ENCODE results near the gene COMMD10.

Gene COMMD10

DNA sequence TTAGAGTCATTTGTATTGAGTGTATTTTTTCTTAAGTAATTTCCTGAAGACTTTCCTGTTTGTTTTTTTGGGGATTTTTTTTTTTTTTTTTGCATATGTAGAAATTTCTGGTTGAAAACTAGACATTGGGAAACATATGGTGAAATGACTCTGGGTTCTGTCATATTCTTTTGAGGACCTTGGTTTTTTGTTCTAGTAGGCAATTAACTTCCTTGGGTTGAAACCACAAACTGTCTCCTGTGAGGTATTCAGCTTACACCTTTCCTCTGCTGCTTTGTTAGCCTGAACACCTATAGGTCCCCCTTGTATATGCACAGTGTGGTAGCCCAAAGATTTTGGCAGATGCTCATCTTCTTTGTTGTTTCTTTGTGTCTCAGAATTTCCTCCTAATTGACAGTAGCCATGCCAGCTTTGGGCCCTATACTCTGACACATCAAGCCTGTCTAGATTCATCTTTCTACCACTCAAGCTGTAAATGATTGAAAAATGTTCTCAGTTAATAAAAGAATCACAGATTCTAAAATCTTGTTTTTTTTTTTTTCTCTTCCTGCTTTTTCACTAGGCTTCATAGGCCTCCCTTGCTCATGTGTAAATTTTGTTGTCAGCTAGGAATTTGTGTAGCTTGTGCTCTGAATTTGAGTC, 140.6 kb downstream of the COMMD10 start:
- no peak for DNase-seq

DNA sequence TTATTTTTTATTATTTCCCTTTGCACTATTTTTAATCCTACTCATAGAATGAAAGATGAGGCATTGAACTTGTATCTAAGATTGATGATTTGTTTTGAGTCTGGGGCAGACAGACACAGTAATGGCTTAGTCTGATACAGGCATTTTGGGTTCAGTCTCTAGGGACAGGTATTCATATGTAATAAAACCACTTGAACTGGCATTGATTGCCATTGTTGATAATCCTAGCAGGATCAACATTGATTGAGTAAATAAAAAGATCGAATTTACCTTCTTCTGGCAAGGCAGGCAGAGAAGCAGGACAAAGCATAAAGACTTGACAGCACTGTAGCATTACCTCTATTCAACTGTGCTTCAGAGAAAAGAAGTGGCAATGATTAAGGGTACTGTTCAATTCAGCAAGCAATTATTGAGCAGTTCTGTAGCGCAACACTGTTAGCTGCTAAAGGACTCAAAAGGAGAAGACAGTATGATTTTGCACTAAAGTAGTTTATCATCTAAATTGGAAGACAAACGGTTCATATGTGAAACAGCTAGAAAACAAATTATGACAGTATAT, 144.4 kb downstream of the COMMD10 start:
- no peak for DNase-seq

DNA sequence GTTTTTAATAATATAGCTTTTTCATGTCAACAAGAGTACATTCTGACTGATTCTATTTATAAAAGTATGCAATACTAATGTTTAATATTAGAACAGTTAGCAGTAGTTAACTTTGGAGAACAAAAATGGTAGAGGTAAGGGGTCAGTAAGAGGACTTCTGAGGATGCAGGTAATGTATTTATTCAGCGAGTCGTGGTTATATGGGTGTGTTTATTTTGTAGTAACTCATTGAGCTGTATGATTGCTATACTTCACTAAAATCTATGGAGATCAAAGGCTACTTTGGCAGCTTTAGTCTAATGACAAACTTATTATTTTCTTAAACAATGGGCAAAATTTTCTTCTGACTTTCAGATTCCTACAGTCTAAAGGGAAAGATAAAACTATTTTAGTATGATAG, 146.5 kb downstream of the COMMD10 start:
- DNase-seq, result no peak

DNA sequence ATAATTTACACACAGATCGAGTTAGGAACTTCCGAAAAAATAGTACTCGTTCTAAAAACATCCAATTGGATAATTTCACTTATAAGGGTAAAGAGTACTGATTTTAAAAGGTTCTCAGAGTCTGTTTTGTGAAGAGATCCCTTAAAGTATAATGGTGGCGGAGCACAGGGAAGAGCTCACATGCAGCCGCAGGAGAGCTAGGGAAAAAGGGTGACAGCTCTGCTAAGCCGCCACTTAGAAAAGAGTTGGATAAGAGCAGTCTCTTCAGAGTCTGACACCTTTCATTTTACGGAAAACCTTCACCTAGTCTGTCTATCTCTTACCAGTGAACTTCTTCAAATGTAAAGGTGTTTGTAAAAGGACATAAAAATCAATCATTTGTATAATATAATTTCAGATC, 149.9 kb downstream of the COMMD10 start:
- DNase-seq, result no peak

DNA sequence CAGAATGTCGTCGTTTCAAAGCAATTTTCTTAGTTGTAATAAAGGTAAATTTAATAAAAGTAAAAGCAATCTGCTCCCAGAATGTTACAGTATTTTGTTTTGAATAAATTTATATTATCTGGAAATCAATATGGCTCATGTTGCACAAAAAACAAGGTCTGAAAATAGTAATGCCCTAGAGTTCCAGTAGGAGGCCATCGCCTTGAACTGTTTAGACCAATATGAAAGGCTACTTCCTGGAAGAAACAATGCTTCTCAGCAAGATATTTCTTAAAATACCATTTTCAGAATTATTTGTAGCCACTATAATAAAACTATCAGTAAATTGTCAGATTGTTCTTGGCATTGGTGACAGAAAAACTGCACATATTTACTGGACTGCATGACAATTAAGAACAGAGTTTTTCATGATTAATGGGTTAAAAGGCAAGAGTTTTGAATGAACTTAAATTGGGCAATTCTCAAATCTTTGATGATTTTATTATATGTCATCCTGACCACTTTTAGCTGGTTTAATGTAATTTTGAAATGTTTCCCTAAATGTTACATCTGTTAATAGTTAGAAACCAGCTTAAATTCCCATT, 153.2 kb downstream of the COMMD10 start:
- DNase-seq, result no peak

DNA sequence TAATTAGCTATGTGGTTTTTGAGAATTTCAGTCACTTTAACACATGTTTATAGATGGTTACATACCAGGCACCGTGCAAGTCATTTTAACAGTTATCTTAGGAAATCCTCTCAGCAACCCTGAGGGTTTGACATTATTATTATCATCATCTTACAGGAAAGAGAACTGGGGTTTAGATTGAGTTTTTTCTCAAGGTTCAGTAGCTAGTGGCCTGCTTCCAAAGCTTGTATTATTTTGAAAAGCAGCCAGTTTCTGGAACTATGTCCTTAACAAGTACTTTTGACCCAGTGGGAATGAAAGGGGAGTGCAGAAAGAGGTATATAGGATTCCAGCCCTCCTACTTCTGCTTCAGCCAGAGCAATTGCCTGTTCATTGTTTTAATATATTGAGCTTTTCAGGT, 157.5 kb downstream of the COMMD10 start:
- no peak for DNase-seq

DNA sequence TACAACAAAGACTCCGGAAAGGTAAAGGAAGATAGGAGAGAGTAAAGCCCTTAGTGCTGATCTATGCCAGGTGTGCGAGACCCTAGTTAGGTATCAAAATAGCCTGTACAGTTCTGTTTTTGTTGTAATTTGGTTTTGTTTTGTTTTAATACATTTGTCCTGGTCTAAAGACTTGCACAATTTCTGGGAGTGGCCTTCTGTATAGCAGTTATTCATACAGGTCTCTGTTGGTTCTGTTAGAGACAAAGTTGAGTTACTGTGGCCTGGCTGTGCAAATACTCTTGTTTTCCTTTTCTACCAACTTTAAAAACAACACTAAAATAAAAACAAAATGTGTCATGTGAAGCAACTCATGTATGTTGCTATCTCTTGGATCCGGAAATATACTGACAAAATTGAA, 163.6 kb downstream of the COMMD10 start:
- no peak for DNase-seq

DNA sequence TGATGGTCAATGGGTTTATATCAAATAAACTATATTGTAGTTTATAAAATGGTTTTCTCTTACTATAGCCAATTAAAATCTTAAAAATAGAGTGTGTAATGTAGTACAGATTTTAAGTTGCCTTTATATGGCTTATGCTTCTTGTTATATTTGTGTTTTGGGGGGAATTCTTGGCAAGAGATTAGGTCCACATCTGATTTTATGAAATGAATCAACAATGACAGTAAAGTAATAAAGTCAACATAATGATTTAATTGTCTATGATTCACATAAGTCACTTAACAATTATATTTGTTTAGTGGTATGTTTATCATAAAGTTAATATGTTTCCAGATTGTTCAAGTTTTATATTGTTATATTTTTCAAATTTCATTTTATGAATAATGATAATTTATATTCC, 164.8 kb downstream of the COMMD10 start:
- DNase-seq, result no peak

DNA sequence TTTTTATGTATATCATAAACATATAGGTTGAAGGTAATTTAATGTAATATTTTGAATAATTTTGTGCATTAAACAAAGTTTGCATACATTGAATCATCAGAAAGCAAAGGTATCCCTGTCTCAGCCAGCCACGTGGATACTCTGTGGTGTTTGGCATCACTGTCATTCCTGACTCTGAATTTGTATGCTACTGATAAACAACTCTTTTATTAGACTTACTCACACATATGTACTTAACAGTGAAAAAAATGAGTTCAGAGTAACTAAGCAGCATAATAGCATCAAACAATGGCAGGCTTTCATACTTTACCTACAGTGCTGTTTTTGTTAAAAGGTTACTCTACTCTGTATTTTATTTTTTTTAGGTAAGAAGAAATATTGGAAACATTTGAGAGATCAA, 171.9 kb downstream of the COMMD10 start:
- DNase-seq, result no peak

DNA sequence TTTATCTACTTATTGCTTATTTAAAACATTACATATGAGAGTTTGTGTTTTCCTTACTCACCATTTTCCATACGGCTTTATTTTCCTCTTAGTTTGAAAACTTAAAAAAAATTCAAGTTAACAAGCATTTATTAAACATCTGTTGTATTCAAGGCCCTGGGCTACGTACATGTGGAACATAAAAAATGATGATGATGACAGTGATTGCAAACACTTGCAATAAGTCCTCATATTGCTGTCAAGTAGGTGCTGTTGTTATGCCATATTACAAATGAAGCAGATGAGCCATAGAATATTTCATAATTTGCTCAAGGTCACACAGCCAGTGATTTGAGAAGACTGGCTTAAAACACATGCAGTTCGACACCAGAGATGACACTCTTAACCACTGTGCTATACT, 180.6 kb downstream of the COMMD10 start:
- DNase-seq, result no peak

DNA sequence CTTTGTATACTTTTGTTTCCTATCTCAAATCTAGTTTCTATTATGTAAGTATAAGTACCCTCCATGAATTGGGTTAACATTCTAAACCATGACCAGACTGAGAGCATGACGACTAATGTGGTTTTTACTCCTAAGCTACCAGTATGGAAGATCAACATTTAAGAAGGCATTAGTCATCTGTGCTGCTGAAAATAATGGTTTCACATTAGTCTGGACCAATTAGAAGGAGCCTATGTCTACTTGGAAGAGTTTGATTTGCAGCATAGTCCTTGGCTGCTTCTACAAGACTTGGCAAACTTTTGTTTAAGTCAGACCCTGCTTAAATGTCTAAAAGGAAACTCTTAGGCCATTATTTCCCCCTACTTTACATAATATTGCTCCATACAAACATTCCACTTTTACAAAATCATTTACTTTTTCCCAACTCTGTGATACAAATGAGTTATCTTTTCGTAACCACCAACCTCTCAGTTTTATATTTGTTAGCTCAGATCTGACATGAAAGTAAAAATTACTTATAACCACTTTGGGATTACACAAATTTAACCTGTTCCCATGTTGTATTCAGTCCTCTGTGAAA, 186.7 kb downstream of the COMMD10 start:
- no peak for DNase-seq

DNA sequence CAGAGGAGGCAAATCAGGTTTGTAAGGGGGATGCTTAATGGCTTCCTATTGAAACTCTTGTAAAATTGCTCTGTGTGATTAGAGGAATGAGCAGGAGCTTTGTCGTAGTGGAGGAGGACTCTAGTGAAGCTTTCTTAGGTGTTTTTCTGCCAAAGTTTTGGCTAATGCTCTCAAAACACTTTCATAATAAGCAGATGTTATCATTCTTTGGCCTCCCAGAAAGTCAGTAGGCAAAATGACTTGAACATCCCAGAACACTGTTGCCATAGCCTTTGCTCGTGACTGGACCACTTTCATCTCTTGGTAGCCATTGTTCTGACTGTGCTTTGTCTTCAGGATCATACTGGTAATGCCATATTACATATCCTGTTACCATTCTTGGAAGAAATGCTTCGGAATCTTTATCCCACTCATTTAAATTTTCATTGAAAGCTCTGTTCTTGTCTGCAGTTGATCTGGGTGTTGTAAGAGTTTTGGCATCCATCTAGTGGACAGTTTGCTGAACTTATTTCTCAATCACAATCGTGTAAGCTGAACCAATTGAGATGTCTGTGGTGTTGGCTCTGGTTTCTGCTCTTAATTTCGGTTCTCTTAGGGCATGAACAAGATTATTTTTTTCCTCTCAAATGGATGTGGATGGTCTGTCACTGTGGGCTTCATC, 187.6 kb downstream of the COMMD10 start:
- DNase-seq, result no peak

DNA sequence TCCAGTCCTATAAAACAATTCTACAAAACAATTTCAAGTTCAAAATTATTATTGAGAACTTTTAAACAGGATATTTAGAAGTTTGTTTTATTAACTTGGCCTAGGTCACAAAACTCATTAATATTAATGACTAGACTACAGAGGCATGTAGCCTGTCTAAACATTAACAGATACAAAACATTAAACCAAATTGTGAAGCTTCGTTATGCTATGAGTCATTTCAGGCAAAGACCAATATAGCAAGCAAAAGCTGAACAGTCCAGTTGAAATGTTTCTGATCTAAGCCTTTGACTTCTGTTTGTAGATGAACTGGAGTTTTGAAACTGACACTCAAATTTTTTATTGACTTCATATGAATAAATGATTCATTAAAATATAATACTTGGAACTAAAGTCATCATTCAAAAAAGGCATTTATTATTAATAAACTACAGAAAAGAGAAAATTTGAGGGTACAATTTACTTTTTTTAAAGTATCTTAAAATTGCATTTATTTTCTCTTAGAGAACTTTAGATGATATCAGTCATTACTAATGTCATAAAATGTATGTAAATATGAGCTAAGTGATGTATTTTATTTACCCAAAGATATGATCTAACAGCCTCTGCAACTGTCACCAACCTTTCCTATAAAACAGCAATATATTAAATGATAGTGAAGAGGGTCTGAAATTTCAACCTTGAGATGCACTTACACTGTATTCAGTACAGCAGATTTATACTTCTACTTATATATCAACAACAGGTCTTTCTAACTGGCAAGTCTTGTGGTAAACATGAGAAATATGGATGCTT, 188.8 kb downstream of the COMMD10 start:
- DNase-seq, result no peak

DNA sequence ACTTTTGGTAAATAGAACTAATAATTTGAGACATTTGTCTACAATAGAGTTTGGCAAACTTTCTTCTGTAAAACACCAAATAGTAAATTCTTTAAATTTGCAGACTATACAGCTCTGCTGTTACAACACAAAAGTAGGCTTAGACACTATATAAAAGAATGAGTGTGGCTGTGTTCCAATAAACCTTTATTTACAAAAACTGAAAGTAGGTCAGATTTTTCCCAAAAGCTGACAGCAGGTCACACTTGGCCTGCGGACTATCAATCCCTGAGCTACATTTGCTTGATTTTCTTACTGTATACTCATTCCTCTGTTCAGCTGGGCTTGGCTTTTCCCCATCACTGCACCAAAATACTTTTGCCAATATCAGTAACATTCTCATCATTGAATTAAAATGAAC, 189.4 kb downstream of the COMMD10 start:
- DNase-seq, result no peak

DNA sequence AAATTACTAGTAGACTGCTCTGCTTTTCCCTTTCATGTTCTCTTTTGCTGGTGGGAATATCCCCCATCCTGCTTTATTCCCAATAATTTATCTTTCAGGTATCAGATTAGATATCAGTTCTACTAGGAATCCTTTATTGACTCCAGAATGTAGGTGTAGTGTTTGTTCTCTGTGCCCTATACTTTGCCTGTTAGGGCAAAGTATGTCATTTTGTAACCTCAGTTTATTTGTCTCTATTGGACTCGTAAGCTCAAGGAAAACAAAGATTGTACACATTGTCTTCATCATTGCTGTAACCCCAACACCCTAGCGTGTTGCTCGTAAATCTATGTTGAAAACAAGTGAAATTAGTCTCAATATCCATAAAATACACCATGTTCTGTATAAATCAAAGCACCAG, 190.5 kb downstream of the COMMD10 start:
- DNase-seq, result no peak

DNA sequence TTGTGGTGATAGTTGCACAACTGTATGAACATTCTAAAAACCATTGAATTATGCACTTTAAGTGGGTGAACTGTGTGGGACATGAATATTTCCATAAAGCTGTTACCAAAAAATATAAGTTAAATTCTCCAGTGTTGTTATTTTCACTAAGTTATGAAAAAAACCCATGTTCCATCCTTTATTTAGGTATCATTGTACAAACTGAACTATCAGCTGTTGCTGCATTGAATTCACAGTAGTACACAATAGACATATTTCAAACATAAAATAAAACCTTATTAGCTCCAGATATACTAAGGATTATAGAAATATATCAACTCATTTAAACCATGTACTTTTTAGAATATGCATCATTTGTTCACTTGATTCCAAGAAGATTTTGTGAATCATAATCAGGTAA, 192.1 kb downstream of the COMMD10 start:
- DNase-seq, result no peak

DNA sequence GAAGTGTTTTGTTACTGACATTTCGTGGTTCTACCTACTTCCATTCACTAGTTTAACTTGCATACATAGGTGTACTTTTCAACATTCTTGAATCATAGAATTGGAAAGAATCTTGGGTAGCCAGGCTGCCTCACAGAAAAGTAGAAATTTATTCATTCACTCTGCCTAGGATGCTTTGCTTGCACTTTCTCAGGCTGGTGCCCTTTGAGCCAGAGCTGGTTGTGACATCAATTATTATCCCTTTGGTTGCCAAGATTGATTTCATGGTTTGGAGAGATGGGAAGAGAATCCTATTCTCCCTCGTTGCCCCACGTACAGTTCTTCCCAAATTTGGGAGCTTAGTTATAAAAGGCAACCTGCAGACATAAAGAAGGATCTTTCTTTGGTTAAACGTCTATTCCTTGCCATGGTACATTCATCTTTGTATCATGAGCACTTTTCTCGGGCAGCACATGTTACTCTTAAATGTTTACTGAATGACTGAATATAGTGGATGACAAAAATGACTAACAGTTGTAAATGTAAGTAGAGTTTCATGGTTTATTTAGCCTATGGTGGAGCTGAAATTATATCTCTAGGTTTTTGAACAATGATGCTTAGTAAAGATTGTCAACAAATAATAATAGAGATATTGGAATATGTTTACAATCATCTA, 195.5 kb downstream of the COMMD10 start:
- no peak for DNase-seq

DNA sequence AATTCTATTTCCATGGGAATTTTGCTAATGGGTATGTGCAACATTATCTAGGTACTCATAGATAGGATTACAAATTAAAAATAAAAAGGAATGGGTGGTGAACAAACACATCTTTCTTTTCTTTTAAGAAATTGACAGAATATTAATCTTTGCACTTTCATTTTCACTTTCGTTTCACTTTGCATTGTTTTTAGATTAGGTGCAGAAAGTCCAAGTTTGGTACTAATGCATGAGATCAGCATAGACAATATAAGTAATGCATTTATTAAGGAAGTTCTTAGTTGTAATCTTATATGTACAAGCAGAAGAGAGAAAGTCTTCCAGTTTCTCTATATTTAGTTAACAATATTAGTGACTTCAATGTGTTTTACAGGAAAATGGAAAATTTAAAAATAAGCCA, 196.5 kb downstream of the COMMD10 start:
- no peak for DNase-seq

DNA sequence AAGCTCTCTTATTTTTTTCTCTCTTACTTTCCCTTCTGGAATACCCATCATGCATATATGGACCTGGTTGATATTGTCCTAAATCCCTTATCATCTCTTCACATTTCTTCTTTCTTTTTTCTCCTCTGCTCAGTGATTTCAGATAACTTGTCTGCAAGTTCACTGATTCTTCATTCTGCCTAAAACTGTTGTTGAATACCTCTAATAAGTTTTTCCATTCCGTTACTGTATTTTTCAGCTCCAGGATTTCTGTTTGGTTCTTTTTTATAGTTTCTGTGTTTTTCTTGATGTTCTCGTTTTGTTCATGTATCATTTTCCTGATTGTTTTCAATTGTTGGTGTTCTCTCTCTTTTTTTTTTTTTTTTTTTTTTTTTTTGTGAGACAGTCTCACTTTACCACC, 203.7 kb downstream of the COMMD10 start:
- DNase-seq, result no peak

DNA sequence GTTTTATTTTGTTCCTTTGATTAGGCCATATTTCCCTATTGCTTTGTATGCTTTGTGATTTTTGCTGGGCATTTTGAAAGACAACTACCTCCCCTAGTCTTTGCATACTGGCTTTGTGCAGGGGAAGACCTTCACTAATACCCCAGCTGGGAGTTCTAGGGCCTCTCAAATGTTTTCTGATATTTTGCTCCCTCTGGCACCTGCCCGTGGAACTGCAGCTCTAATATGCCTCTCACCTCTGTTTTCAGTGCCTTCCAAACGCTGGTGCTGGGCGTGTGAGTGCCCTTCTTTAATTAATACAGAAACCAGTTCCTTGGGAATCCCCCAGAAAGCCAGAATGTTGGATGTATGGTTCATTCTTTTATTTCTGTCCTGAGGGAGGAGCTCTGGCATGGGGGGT, 204.5 kb downstream of the COMMD10 start:
- DNase-seq, result no peak

DNA sequence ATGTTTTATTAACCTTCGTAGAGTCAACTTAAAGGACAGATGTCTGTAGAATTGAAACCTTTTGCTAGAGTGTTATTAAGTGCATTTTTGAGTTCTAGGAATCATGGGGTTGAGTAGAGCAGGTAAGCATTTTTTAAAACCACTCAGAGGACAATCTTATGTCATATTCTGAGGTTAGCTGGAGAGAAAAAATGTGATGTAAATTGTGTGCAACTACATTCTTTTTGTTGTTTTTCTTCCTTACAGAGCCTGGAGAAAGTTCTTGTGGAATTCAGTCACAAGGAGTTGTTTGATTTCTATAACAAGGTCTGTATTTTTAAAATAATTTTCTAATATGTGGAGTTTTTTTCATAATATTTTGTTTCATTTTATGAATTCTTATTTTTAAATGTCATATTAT, 206.4 kb downstream of the COMMD10 start:
- no peak for DNase-seq

DNA sequence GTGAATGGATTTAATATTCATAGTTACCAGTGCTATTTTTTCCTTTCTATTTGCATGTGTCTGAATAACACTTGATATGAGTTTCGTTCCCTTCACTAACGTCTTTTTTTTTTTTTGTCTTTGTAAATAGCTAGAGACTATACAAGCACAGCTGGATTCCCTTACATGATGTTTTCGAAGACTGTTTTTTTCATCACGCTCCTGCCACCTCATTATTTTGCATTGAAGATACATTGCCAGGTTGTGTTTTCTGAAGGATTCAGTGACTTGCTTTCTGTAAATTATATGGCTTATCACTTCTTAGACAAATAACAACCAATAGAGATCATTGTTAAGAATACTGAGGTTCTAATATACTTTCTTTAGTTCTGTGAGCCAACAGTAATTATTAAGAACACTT, 207.5 kb downstream of the COMMD10 start:
- DNase-seq, result no peak
